ENCODE results near the gene ITGB2.

DNA sequence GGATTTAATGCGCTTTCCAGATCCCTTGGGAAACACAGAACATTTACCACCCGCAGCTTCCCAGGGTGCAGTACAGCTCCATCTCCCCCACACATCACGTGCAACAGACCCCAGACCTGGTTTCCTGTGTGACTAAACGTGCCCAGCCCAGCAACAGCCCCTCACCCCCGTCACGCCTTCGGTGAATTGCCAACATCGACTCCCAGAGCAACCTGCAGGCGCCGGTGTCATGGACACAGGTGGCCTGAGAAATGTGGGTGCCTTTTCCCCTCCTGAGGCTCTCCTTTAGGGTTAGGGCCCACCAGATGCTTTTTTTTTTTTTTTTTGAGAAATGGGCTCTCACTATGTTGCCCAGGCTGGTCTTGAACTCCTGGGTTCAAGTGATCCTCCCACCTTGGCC lies 78.6 kb downstream of the ITGB2 start:
- TF ChIP-seq, protein P1, sequence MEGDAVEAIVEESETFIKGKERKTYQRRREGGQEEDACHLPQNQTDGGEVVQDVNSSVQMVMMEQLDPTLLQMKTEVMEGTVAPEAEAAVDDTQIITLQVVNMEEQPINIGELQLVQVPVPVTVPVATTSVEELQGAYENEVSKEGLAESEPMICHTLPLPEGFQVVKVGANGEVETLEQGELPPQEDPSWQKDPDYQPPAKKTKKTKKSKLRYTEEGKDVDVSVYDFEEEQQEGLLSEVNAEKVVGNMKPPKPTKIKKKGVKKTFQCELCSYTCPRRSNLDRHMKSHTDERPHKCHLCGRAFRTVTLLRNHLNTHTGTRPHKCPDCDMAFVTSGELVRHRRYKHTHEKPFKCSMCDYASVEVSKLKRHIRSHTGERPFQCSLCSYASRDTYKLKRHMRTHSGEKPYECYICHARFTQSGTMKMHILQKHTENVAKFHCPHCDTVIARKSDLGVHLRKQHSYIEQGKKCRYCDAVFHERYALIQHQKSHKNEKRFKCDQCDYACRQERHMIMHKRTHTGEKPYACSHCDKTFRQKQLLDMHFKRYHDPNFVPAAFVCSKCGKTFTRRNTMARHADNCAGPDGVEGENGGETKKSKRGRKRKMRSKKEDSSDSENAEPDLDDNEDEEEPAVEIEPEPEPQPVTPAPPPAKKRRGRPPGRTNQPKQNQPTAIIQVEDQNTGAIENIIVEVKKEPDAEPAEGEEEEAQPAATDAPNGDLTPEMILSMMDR (conservative IDR thresholded peaks at IDR 0.05; ENCODE audit: low read depth, low read length): no peak
- TF ChIP-seq EZH2 (IDR thresholded peaks at IDR 0.05; ENCODE audit: low read length, unreplicated experiment): no peak
- TF ChIP-seq EZH2phosphoT487 (IDR thresholded peaks at IDR 0.05; ENCODE audit: borderline replicate concordance, low read length): no peak
